Measurements from ENCODE around the gene ZC2HC1B. TPM values are rescaled to one million over a fixed set of nuclear protein-coding genes. Genes with fewer than 3 reads are reported as not detected.

The ZC2HC1B gene
- total and polyA plus RNA-seq, 2 of the 8 experiments (the other 6 are each of a cell fraction or from before 2014, with no cell fraction given), result not detected

DNA sequence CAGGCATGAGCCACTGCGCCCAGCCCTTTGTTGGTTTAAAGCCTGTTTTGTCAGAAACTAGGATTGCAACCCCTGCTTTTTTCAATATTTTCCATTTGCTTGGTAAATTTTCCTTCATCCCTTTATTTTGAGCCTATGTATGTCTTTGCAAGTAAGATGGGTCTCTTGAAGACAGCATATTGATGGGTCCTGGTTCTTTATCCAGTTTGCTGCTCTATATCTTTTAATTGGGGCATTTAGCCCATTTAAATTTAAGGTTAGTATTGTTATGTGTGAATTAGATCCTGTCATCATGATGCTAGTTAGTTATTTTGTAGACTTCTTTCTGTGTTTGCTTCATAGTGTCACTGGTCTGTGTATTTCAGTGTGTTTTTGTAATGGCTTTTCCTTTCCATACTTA is 46.8 kb downstream of the ZC2HC1B start (continued):
- no peak for TF ChIP-seq RNF2 (IDR thresholded peaks at IDR 0.05; ENCODE audit: borderline replicate concordance, low read depth, low read length, missing control alignments, poor library complexity, severe bottlenecking)
- TF ChIP-seq, protein P1, sequence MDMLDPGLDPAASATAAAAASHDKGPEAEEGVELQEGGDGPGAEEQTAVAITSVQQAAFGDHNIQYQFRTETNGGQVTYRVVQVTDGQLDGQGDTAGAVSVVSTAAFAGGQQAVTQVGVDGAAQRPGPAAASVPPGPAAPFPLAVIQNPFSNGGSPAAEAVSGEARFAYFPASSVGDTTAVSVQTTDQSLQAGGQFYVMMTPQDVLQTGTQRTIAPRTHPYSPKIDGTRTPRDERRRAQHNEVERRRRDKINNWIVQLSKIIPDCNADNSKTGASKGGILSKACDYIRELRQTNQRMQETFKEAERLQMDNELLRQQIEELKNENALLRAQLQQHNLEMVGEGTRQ (IDR thresholded peaks at IDR 0.05; ENCODE audit: low read length), result no peak
- no peak for TF ChIP-seq CTBP2 (IDR thresholded peaks at IDR 0.05; ENCODE audit: borderline replicate concordance, insufficient read depth, insufficient read length, low read length)
- no peak for TF ChIP-seq TEAD4 (IDR thresholded peaks at IDR 0.05; ENCODE audit: low read depth, low read length)
- TF ChIP-seq SRF (IDR thresholded peaks at IDR 0.05; ENCODE audit: low read depth, low read length), result no peak
- TF ChIP-seq HDAC6 (IDR thresholded peaks at IDR 0.05; ENCODE audit: low read depth, low read length), result no peak
- TF ChIP-seq POLR2A (IDR thresholded peaks at IDR 0.05; ENCODE audit: control extremely low read depth in 1 of 2, low read depth in 2 of 2, low read length in 2 of 2), result no peak
- TF ChIP-seq TCF12 (IDR thresholded peaks at IDR 0.05; ENCODE audit: low read depth, low read length), result no peak
- TF ChIP-seq CBX5 (IDR thresholded peaks at IDR 0.05; ENCODE audit: low read depth, low read length), result no peak
